H9 (cell line): Measurements from ENCODE around the gene CORO2B. TPM values are rescaled to one million over a fixed set of nuclear protein-coding genes. Genes with fewer than 3 reads are reported as not detected.

Experiments
- DNase-seq: peaks from one replicate; pipeline ENCODE4 v3.0.0-alpha.2; 2017
- H2AFZ ChIP-seq: one replicate; pipeline ENCODE4 v1.6.1; 2013; ENCODE audit warnings: mild to moderate bottlenecking, low read length, control low read depth, moderate library complexity
- H2AK5ac ChIP-seq: 2 replicates; pipeline ENCODE4 v1.6.1; 2013; ENCODE audit warnings: low read length, control low read depth, mixed read lengths; ENCODE audit not compliant: insufficient read length
- H2BK120ac ChIP-seq: one replicate; pipeline ENCODE4 v1.6.1; 2013; ENCODE audit warnings: low read depth, mild to moderate bottlenecking, low read length, control low read depth, inconsistent platforms; ENCODE audit not compliant: poor library complexity, severe bottlenecking
- H2BK12ac ChIP-seq: 2 replicates; pipeline ENCODE4 v1.6.1; 2013; ENCODE audit warnings: low read length, control low read depth, mixed read lengths, low read depth; ENCODE audit not compliant: insufficient read length
- H2BK15ac ChIP-seq: 2 replicates; pipeline ENCODE4 v1.6.1; 2013; ENCODE audit warnings: low read depth, low read length, control low read depth
- H2BK20ac ChIP-seq: one replicate; pipeline ENCODE4 v1.6.1; 2013; ENCODE audit warnings: low read depth, mild to moderate bottlenecking, low read length, control low read depth, inconsistent platforms; ENCODE audit not compliant: poor library complexity, severe bottlenecking
- H2BK5ac ChIP-seq: 2 replicates; pipeline ENCODE4 v1.6.1; 2013; ENCODE audit warnings: low read length, control low read depth, mixed read lengths; ENCODE audit not compliant: insufficient read length
- H3K14ac ChIP-seq: 2 replicates; pipeline ENCODE4 v1.6.1; 2013; ENCODE audit warnings: low read length, control low read depth; ENCODE audit not compliant: insufficient read depth
- H3K18ac ChIP-seq: 2 replicates; pipeline ENCODE4 v1.6.1; 2013; ENCODE audit warnings: low read depth, mild to moderate bottlenecking, mixed read lengths, low read length, control low read depth; ENCODE audit not compliant: insufficient read length
- H3K23ac ChIP-seq: 2 replicates; pipeline ENCODE4 v1.6.1; 2013; ENCODE audit warnings: low read length, control low read depth, mixed read lengths, low read depth; ENCODE audit not compliant: insufficient read length
- H3K23me2 ChIP-seq: 2 replicates; pipeline ENCODE4 v1.6.1; 2013; ENCODE audit warnings: low read depth, mild to moderate bottlenecking, mixed read lengths, low read length, control low read depth; ENCODE audit not compliant: insufficient read length, poor library complexity, severe bottlenecking
- H3K27ac ChIP-seq: 2 replicates; pipeline ENCODE4 v1.5.1; 2013; ENCODE audit warnings: low read length, control low read depth, mixed read lengths, low read depth; ENCODE audit not compliant: insufficient read length
- H3K27me3 ChIP-seq: 2 replicates; pipeline ENCODE4 v1.6.1; 2013; ENCODE audit warnings: low read length, control low read depth, inconsistent platforms; ENCODE audit not compliant: insufficient read depth
- H3K4ac ChIP-seq: 2 replicates; pipeline ENCODE4 v1.6.1; 2013; ENCODE audit warnings: low read depth, mild to moderate bottlenecking, control low read depth, inconsistent platforms, low read length, moderate library complexity
- H3K4me1 ChIP-seq: 2 replicates; pipeline ENCODE4 v1.6.1; 2013; ENCODE audit warnings: low read length, control low read depth, inconsistent platforms; ENCODE audit not compliant: insufficient read depth
- H3K4me2 ChIP-seq: 2 replicates; pipeline ENCODE4 v1.6.1; 2013; ENCODE audit warnings: low read length, control low read depth, mixed read lengths; ENCODE audit not compliant: insufficient read length, insufficient read depth
- H3K56ac ChIP-seq: 2 replicates; pipeline ENCODE4 v1.6.1; 2013; ENCODE audit warnings: low read depth, mild to moderate bottlenecking, mixed read lengths, low read length, control low read depth; ENCODE audit not compliant: insufficient read length
- H3K79me1 ChIP-seq: 2 replicates; pipeline ENCODE4 v1.6.1; 2013; ENCODE audit warnings: low read depth, mild to moderate bottlenecking, moderate library complexity, low read length, control low read depth, inconsistent platforms; ENCODE audit not compliant: insufficient read depth, poor library complexity, severe bottlenecking
- H3K79me2 ChIP-seq: 2 replicates; pipeline ENCODE4 v1.6.1; 2013; ENCODE audit warnings: low read length, control low read depth, inconsistent platforms; ENCODE audit not compliant: insufficient read depth
- H3K9ac ChIP-seq: 2 replicates; pipeline ENCODE4 v1.6.1; 2013; ENCODE audit warnings: low read length, control low read depth, mixed read lengths; ENCODE audit not compliant: insufficient read length; ENCODE audit errors: extremely low read depth
- H3K9me3 ChIP-seq: one replicate; pipeline ENCODE4 v1.6.1; 2013; ENCODE audit warnings: low read depth, low read length, inconsistent platforms; ENCODE audit not compliant: control insufficient read depth
- H3T11ph ChIP-seq: one replicate; pipeline ENCODE4 v1.6.1; 2013; ENCODE audit warnings: mild to moderate bottlenecking, low read length, control low read depth, inconsistent platforms
- H4K20me1 ChIP-seq: one replicate; pipeline ENCODE4 v1.6.1; 2013; ENCODE audit not compliant: control insufficient read depth, insufficient read length, insufficient read depth
- H4K5ac ChIP-seq: 2 replicates; pipeline ENCODE4 v1.6.1; 2013; ENCODE audit warnings: low read depth, mild to moderate bottlenecking, mixed read lengths, low read length, control low read depth; ENCODE audit not compliant: insufficient read length
- H4K8ac ChIP-seq: replicated peaks from 2 replicates; pipeline ENCODE4 v1.6.1; 2013; ENCODE audit warnings: low read length, control low read depth, mixed read lengths, low read depth; ENCODE audit not compliant: insufficient read length
- H4K91ac ChIP-seq: 2 replicates; pipeline ENCODE4 v1.6.1; 2013; ENCODE audit warnings: low read depth, mild to moderate bottlenecking, moderate library complexity, mixed read lengths, low read length, control low read depth; ENCODE audit not compliant: insufficient read length
- H3K27ac Mint-ChIP-seq, 3 experiments: 2 replicates in 2 of 3; 3 replicates in 1 of 3; pipeline ENCODE4 v1.8.0; 2020 to 2021; ENCODE audit warnings: mixed read lengths in 3 of 3, mild to moderate bottlenecking in 1 of 3, moderate library complexity in 1 of 3
- H3K27me3 Mint-ChIP-seq: 2 replicates; pipeline ENCODE4 v1.8.0; 2021; ENCODE audit warnings: low read depth, mild to moderate bottlenecking, moderate library complexity, mixed read lengths
- H3K36me3 Mint-ChIP-seq, 3 experiments: 2 replicates in 2 of 3; 3 replicates in 1 of 3; pipeline ENCODE4 v1.8.0; 2020 to 2021; ENCODE audit warnings: low read depth in 3 of 3, mixed read lengths in 3 of 3; ENCODE audit not compliant: insufficient read depth in 1 of 3
- H3K4me1 Mint-ChIP-seq, 2 experiments: 2 replicates each; pipeline ENCODE4 v1.8.0; 2020; ENCODE audit warnings: mixed read lengths in 2 of 2
- H3K4me3 Mint-ChIP-seq, 2 experiments: 2 replicates in 1 of 2; 3 replicates in 1 of 2; pipeline ENCODE4 v1.8.0; 2020 to 2021; ENCODE audit warnings: mild to moderate bottlenecking in 2 of 2, mixed read lengths in 2 of 2, moderate library complexity in 1 of 2
- H3K9me3 Mint-ChIP-seq, 2 experiments: 2 replicates in 1 of 2; 3 replicates in 1 of 2; pipeline ENCODE4 v1.8.0; 2020; ENCODE audit warnings: mild to moderate bottlenecking in 2 of 2, mixed read lengths in 2 of 2, moderate library complexity in 1 of 2
- WGBS: extraction: QIAGEN DNeasy Blood & Tissue Kit; methylation state at CpG from one replicate; pipeline ENCODE4 v1.1.7; 2013; ENCODE audit warnings: missing lambda C conversion rate, low lambda C conversion rate, mixed read lengths; ENCODE audit not compliant: insufficient read length; ENCODE audit errors: extremely low coverage; 5-methylcytosine and 5-hydroxymethylcytosine counted together
- total RNA-seq: library from RNA; stranded (reverse); gene quantifications from 2 replicates; pipeline ENCODE4 v1.2.1, GENCODE V29; 2021
- TF ChIP-seq, protein P1 (sequence below): fragments of 200-600 bp; sonication (generic); conservative IDR thresholded peaks from 3 replicates; pipeline ENCODE4 v1.8.0; 2021; ENCODE audit warnings: antibody characterized with exemption, mild to moderate bottlenecking

CORO2B gene
- total RNA-seq, 1 experiment from 2014 or later, result 3.1 TPM

DNA sequence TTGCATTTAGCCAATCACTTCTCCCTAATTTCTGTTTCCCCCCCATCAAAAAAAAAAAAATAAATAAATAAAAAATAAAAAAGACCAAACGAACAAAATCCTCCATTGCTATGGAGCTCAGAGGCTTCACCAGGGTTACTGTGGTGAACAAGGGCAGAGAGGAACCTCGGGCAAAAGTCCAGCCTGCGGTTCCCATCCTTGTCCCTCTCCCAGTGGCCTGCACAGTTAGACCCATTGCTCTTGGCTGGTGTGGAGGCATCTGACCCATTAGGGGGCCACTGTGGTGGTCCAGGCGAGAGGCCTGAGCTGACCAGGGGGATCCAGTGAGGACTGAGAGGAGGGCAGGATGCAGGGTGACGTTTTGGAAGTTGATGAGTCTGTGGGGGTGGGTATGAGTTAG, 18.8 kb downstream of the CORO2B start:
- no peak overlapping the region; a peak in 1 of 7 replicates for H3K27ac Mint-ChIP-seq
- no peak overlapping the region for H3K9ac ChIP-seq
- H3K27ac ChIP-seq, result no peak overlapping the region
- H3K23ac ChIP-seq, result no peak overlapping the region
- no peak overlapping the region for H2BK12ac ChIP-seq
- TF ChIP-seq, protein P1, sequence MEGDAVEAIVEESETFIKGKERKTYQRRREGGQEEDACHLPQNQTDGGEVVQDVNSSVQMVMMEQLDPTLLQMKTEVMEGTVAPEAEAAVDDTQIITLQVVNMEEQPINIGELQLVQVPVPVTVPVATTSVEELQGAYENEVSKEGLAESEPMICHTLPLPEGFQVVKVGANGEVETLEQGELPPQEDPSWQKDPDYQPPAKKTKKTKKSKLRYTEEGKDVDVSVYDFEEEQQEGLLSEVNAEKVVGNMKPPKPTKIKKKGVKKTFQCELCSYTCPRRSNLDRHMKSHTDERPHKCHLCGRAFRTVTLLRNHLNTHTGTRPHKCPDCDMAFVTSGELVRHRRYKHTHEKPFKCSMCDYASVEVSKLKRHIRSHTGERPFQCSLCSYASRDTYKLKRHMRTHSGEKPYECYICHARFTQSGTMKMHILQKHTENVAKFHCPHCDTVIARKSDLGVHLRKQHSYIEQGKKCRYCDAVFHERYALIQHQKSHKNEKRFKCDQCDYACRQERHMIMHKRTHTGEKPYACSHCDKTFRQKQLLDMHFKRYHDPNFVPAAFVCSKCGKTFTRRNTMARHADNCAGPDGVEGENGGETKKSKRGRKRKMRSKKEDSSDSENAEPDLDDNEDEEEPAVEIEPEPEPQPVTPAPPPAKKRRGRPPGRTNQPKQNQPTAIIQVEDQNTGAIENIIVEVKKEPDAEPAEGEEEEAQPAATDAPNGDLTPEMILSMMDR, result no peak
- H2AFZ ChIP-seq, result no peak overlapping the region
- H2AK5ac ChIP-seq, result no peak overlapping the region
- H3K4me1 Mint-ChIP-seq, result peaks cover 66 to 70% of the 10 kb centered on the region in 2 experiments
- no peak overlapping the region for H2BK15ac ChIP-seq
- no peaks in the 10 kb centered on the region; a peak in 1 of 5 replicates for H3K9me3 Mint-ChIP-seq
- peaks cover 2% of the 10 kb centered on the region for H3K23me2 ChIP-seq
- no peaks in the 10 kb centered on the region for H3K79me1 ChIP-seq
- no peak overlapping the region for H3K4me3 Mint-ChIP-seq
- no peak overlapping the region for H3K14ac ChIP-seq
- H3K79me2 ChIP-seq, result no peaks in the 10 kb centered on the region; the same call in 1 of the 2 replicates
- H3K27me3 Mint-ChIP-seq, result peaks cover 20% of the 10 kb centered on the region
- no peak overlapping the region for H4K5ac ChIP-seq
- no peak overlapping the region for H2BK5ac ChIP-seq
- H2BK20ac ChIP-seq, result no peak overlapping the region
- H4K91ac ChIP-seq, result no peak overlapping the region
- H3K4me1 ChIP-seq, result peaks cover 14% of the 10 kb centered on the region
- no peak overlapping the region for H2BK120ac ChIP-seq
- WGBS, result no CpG with 5 or more reads among the region's 5 CpGs
- H3K9me3 ChIP-seq, result no peaks in the 10 kb centered on the region
- H4K8ac ChIP-seq, result no peak overlapping the region
- no peak for DNase-seq
- H3K27me3 ChIP-seq, result no peaks in the 10 kb centered on the region
- no peaks in the 10 kb centered on the region for H3K36me3 Mint-ChIP-seq
- H3K56ac ChIP-seq, result no peak overlapping the region
- H4K20me1 ChIP-seq, result no peaks in the 10 kb centered on the region
- H3K4ac ChIP-seq, result no peak overlapping the region
- H3T11ph ChIP-seq, result no peak overlapping the region
- H3K18ac ChIP-seq, result no peak overlapping the region
- no peak overlapping the region for H3K4me2 ChIP-seq
